Body of pancreas (tissue), 4 donors: ENCODE data around the gene TSPAN15.

Experiments used
- POLR2A ChIP-seq, 3 donors: fragments of 450-650 bp; IDR thresholded peaks; one replicate each; pipeline ENCODE4 v1.6.1; 2016; ENCODE audit warnings: antibody characterized with exemption in 3 of 3, mild to moderate bottlenecking in 2 of 3
- TF ChIP-seq, protein P1 (sequence below), 7 experiments: fragments of 450-650 bp in 4 of 7; fragments of 200-600 bp in 3 of 7; sonication (generic) in 3 of 7; IDR thresholded peaks; one replicate each; pipeline ENCODE4 v1.5.1; 2016 to 2019; ENCODE audit warnings: antibody characterized with exemption in 7 of 7

GRCh38 chr10:69472142-69472541, 20.9 kb downstream of the TSPAN15 start:
- TF ChIP-seq, protein P1, sequence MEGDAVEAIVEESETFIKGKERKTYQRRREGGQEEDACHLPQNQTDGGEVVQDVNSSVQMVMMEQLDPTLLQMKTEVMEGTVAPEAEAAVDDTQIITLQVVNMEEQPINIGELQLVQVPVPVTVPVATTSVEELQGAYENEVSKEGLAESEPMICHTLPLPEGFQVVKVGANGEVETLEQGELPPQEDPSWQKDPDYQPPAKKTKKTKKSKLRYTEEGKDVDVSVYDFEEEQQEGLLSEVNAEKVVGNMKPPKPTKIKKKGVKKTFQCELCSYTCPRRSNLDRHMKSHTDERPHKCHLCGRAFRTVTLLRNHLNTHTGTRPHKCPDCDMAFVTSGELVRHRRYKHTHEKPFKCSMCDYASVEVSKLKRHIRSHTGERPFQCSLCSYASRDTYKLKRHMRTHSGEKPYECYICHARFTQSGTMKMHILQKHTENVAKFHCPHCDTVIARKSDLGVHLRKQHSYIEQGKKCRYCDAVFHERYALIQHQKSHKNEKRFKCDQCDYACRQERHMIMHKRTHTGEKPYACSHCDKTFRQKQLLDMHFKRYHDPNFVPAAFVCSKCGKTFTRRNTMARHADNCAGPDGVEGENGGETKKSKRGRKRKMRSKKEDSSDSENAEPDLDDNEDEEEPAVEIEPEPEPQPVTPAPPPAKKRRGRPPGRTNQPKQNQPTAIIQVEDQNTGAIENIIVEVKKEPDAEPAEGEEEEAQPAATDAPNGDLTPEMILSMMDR (IDR thresholded peaks at IDR 0.05) = no peak
- no peak for TF ChIP-seq POLR2A (IDR thresholded peaks at IDR 0.05)
